Erythroblast (primary cell): Measurements from ENCODE around the gene SPDL1.

Source experiments
- DNase-seq, 2 experiments: peaks; one replicate each; lab custom pipeline; 2025; lab: John Stamatoyannopoulos, UW
- GATA1 ChIP-seq: IDR thresholded peaks from 2 replicates; pipeline ENCODE4 v1.6.1; 2011; ENCODE audit warnings: low read depth, mild to moderate bottlenecking, control low read depth, low read length, moderate library complexity
- POLR2A ChIP-seq: IDR thresholded peaks from 2 replicates; pipeline ENCODE4 v1.6.1; 2011; ENCODE audit warnings: mild to moderate bottlenecking, low read length

The SPDL1 gene, protein sequence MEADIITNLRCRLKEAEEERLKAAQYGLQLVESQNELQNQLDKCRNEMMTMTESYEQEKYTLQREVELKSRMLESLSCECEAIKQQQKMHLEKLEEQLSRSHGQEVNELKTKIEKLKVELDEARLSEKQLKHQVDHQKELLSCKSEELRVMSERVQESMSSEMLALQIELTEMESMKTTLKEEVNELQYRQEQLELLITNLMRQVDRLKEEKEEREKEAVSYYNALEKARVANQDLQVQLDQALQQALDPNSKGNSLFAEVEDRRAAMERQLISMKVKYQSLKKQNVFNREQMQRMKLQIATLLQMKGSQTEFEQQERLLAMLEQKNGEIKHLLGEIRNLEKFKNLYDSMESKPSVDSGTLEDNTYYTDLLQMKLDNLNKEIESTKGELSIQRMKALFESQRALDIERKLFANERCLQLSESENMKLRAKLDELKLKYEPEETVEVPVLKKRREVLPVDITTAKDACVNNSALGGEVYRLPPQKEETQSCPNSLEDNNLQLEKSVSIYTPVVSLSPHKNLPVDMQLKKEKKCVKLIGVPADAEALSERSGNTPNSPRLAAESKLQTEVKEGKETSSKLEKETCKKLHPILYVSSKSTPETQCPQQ

DNA sequence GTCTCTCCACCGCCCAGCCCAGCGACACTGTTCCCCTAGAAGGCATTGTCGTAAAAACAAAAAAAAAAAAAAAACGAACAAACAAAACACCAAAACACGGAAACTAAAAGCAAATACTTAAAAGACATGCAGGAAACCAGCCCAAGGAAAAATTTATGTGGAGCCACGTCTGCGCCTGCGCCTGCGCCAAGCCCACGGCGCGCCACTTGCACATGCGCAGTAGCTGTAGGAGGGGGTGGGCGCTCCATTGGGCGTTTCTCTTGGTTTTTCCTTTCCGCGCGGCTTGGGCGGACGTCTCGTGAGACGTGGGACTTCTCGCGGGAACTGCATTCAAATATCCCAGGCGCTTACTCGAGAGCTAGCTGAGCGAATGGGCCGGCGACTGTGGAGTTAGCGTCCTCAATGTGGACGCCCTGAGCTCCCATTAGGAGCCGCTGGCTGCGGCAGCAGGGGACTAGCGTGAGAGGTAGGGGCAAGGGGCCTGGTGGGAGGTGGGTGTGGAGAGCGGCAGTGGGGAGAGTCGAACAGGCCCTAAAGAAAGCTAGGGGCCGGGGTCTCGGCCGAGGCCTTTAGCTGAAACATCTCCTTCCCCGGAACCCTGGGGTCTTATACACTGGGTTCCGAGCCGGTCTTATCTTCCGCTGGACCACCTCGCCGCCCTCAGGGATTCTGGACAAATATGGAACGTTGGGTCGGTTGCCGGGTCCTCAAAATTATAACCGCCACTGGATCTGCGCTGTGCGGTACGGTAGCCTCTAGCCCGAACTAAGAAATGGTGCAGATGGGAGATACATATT is at the start of gene SPDL1:
Gene SPDL1, plus strand, starts transcription at position 350 of the 797 bp plus-strand sequence. CDS start 4,644 bp downstream, outside the sequence.
- DNase-seq: peak; percentile 97 to 98
- TF ChIP-seq GATA1: no peak
- TF ChIP-seq POLR2A: peak; percentile 89

- TF ChIP-seq GATA1 (no peak), POLR2A (no peak)
Measured at GRCh38 chr5:169534311-169534880, 49.2 kb upstream of the SPDL1 start.

DNA sequence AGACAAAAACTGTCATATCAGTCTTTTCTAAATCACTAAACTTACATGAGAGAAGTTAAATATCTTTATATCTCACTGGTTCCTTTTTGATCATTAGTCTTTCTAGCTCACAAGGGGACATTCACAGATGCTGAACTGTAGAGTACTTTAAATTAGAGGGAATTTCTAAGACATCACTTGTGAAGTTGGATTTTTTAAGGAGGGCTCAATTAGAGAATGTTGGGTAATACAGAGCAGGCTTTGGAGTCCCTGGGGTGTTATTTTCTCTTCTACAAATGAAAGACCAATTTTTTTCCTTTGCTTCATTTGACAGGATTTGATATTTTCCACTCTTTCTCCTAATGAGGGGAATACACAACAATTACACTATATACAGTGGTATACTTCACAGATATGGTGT is 48.6 kb upstream of the SPDL1 start:
- no peak for DNase-seq
- TF ChIP-seq GATA1 (no peak), POLR2A (no peak)

More at GRCh38 chr5:169534311-169534880, 49.2 kb upstream of the SPDL1 start:
- DNase-seq: no peak

- TF ChIP-seq GATA1: no peak
- TF ChIP-seq POLR2A: no peak
- no peak for DNase-seq
Measured at GRCh38 chr5:169538944-169539343, 44.6 kb upstream of the SPDL1 start.

GRCh38 chr5:169542811-169543210 is 40.8 kb upstream of the SPDL1 start:
- DNase-seq: no peak
- no peak for TF ChIP-seq GATA1
- no peak for TF ChIP-seq POLR2A

GRCh38 chr5:169544264-169544950 is 39.2 kb upstream of the SPDL1 start:
- DNase-seq: no peak
- TF ChIP-seq POLR2A (no peak), GATA1 (no peak)

- TF ChIP-seq POLR2A (no peak), GATA1 (no peak)
- DNase-seq: no peak
Measured at GRCh38 chr5:169545762-169546161, 37.8 kb upstream of the SPDL1 start.

- no peak for DNase-seq
- TF ChIP-seq POLR2A (no peak), GATA1 (no peak)
Measured at GRCh38 chr5:169546346-169546745, 37.2 kb upstream of the SPDL1 start.

GRCh38 chr5:169547508-169547907 is 36.1 kb upstream of the SPDL1 start:
- no peak for DNase-seq
- TF ChIP-seq POLR2A (no peak), GATA1 (no peak)

DNA sequence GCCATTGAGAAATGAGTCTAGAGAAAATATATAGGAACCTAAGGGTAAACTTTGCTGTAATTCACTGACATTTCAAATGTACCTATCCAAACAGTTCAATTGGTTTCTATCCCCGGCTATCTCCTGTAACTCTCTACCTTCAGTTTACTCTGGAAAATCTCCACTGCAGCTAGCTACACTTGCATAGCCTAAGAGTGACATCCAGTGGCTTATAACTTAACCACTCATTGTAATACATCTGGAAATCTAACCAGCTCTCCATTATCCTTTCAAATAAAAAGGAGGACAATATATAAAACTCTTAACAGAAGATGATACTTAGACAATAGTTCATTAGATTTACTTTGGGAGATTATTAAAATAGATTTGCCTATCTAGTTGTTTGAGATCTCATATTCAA is 35.3 kb upstream of the SPDL1 start:
- TF ChIP-seq GATA1 (no peak), POLR2A (no peak)
- DNase-seq: no peak

DNA sequence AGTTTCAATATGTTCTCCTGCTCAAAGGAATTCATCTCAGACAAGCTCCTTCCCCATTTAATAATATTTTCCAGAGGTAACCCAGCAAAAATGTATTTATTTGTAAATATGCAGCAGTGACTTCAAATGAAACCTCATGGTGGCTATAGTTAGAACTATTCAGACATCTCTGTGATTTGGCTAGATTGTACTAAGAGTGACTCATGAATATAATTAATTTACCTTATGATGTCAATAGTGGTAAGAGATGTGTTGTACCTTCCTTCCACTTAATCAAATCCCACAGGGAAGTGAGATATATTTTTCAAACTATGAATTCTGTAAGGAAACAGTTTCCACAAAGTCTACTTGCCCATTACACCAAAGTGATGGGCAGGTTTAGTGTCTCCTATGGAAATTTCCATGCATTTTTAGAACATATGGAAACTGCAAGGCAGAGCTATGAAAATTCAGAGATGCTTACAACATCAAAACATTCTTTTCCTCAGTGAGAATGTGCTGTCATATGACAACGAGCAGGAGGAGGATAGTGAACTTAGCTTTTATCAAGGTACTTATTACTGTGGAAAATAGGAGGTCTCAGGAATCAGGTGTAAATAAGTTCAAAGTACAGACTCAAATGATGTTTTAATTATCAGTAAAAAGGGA is 34.0 kb upstream of the SPDL1 start:
- TF ChIP-seq POLR2A: no peak
- TF ChIP-seq GATA1: no peak
- DNase-seq: no peak

DNA sequence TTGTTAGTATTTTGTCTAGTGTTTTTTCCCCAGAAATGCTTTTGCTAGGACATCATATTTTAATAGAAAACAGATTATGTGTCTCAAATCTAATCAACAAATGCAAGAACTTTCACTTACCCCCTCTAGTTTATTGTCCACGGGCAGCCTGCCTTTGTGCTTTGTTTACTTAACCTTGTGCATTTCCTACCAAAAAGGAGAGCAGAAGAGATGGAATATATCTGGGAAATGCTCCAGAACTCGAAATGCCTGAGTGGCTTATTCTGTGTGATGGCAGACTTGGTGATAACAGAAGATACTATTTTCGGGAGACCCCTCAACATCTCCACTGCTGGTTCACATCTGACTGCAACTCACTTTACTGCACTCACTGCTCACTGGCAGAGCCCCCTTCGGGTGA is 33.3 kb upstream of the SPDL1 start:
- DNase-seq: no peak
- TF ChIP-seq GATA1: no peak
- no peak for TF ChIP-seq POLR2A
